ENCODE results near the gene WWP2.

DNA sequence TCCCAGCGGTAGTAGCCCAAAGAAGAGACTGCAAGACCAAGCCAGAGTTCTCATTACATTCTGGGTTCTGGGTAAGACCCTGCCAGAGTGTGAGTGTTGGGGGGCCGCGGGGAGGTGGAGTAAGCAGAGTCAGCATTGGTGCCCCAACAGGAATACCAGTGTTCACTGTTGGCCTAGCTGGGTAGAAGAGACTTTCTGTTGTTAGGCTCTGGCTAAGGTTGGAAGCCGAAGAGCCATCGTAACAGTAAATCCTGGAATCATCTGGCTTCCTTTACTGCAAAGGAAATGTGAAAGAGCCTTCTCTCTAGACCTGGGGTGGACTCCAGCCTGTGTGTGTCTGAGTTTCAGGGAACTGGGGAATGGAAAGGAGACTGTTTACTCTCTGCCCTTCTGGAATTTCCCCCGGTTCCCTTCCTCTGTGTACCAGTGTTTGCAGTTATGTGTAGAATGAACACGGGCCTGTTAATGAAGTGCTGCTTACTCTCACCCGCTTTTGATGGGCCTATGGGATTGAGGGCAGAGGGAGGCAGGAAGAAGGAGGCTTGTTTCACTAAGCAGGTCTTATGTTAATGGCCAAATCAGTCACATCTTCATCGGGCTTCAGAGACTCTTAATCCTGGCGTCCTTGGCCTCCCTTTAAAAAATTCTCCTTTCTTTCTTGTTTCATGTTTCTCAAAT, 68.5 kb downstream of the WWP2 start:
- TF ChIP-seq, protein P1, sequence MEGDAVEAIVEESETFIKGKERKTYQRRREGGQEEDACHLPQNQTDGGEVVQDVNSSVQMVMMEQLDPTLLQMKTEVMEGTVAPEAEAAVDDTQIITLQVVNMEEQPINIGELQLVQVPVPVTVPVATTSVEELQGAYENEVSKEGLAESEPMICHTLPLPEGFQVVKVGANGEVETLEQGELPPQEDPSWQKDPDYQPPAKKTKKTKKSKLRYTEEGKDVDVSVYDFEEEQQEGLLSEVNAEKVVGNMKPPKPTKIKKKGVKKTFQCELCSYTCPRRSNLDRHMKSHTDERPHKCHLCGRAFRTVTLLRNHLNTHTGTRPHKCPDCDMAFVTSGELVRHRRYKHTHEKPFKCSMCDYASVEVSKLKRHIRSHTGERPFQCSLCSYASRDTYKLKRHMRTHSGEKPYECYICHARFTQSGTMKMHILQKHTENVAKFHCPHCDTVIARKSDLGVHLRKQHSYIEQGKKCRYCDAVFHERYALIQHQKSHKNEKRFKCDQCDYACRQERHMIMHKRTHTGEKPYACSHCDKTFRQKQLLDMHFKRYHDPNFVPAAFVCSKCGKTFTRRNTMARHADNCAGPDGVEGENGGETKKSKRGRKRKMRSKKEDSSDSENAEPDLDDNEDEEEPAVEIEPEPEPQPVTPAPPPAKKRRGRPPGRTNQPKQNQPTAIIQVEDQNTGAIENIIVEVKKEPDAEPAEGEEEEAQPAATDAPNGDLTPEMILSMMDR (IDR thresholded peaks at IDR 0.05; ENCODE audit: low read length): no peak
- no peak for TF ChIP-seq EZH2phosphoT487 (IDR thresholded peaks at IDR 0.05; ENCODE audit: low read length)
- TF ChIP-seq EZH2 (optimal IDR thresholded peaks at IDR 0.05; ENCODE audit: low read depth, low read length): no peak

Data from MM.1S (cell line).